Loucy (cell line): Measurements from ENCODE around the gene SLC35F3.

Experiments
- EZH2phosphoT487 ChIP-seq: fragments of 200-600 bp; IDR thresholded peaks from 2 replicates; pipeline ENCODE4 v1.6.1; 2018; ENCODE audit warnings: antibody characterized with exemption, mild to moderate bottlenecking, moderate library complexity, borderline replicate concordance
- TF ChIP-seq, protein P1 (sequence below): fragments of 200-600 bp; sonication (generic); conservative IDR thresholded peaks from 2 replicates; pipeline ENCODE4 v1.5.1; 2014; ENCODE audit warnings: mild to moderate bottlenecking, antibody characterized with exemption, low read length

DNA sequence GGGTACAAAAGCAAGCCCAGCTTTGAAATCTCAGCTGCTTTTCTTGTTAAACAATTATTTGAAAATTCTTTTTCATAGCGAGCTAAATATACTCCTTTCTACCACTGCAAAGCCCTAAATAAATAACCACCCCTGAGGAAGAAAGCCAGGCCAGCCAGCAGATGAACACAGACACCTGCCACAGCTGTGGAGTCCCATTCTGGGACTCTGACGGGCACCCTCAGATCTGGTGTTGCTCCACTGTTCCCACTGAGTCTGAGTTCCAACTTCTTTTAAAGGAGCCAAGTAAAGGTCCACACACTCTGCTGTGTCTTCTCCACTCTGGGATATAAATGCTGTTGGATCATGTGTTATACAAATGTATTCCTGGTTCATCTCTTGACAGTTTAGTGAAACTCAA is 391.1 kb downstream of the SLC35F3 start:
- TF ChIP-seq, protein P1, sequence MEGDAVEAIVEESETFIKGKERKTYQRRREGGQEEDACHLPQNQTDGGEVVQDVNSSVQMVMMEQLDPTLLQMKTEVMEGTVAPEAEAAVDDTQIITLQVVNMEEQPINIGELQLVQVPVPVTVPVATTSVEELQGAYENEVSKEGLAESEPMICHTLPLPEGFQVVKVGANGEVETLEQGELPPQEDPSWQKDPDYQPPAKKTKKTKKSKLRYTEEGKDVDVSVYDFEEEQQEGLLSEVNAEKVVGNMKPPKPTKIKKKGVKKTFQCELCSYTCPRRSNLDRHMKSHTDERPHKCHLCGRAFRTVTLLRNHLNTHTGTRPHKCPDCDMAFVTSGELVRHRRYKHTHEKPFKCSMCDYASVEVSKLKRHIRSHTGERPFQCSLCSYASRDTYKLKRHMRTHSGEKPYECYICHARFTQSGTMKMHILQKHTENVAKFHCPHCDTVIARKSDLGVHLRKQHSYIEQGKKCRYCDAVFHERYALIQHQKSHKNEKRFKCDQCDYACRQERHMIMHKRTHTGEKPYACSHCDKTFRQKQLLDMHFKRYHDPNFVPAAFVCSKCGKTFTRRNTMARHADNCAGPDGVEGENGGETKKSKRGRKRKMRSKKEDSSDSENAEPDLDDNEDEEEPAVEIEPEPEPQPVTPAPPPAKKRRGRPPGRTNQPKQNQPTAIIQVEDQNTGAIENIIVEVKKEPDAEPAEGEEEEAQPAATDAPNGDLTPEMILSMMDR = no peak
- TF ChIP-seq EZH2phosphoT487 = no peak
